ENCODE measurements around the gene EIF4E3.

- TF ChIP-seq POLR2A (IDR thresholded peaks at IDR 0.05) (no peak), CTCF (IDR thresholded peaks at IDR 0.05) (no peak), EP300 (IDR thresholded peaks at IDR 0.05) (no peak), POLR2AphosphoS5 (IDR thresholded peaks at IDR 0.05) (no peak)
Observed at GRCh38 chr3:71718072-71718471, 7.1 kb downstream of the EIF4E3 start.
